HUES48 (cell line): Measurements from ENCODE around the gene PHPT1.
A peak's percentile ranks its signal among the peaks of the same experiment; 100 is the strongest.

ENCODE experiments used
- H3K27ac ChIP-seq: one replicate; pipeline ENCODE4 v1.7.0; 2013; ENCODE audit warnings: low read depth, low read length, inconsistent platforms
- H3K27me3 ChIP-seq: 2 replicates; pipeline ENCODE4 v1.6.1; 2013; ENCODE audit warnings: mild to moderate bottlenecking, low read length; ENCODE audit not compliant: control insufficient read depth, insufficient read depth
- H3K36me3 ChIP-seq: 2 replicates; pipeline ENCODE4 v1.6.1; 2013; ENCODE audit warnings: low read length; ENCODE audit not compliant: control insufficient read depth, insufficient read depth
- H3K4me1 ChIP-seq: 2 replicates; pipeline ENCODE4 v1.6.1; 2013; ENCODE audit warnings: mild to moderate bottlenecking, low read length; ENCODE audit not compliant: control insufficient read depth, insufficient read depth
- H3K4me3 ChIP-seq: 2 replicates; pipeline ENCODE4 v1.5.1; 2013; ENCODE audit warnings: mild to moderate bottlenecking, low read depth, low read length
- H3K9ac ChIP-seq: 2 replicates; pipeline ENCODE4 v1.6.1; 2013; ENCODE audit warnings: mild to moderate bottlenecking, low read depth, low read length, moderate library complexity
- H3K9me3 ChIP-seq: 2 replicates; pipeline ENCODE4 v1.6.1; 2013; ENCODE audit warnings: low read length; ENCODE audit not compliant: control insufficient read depth, insufficient read depth

PHPT1 gene

DNA sequence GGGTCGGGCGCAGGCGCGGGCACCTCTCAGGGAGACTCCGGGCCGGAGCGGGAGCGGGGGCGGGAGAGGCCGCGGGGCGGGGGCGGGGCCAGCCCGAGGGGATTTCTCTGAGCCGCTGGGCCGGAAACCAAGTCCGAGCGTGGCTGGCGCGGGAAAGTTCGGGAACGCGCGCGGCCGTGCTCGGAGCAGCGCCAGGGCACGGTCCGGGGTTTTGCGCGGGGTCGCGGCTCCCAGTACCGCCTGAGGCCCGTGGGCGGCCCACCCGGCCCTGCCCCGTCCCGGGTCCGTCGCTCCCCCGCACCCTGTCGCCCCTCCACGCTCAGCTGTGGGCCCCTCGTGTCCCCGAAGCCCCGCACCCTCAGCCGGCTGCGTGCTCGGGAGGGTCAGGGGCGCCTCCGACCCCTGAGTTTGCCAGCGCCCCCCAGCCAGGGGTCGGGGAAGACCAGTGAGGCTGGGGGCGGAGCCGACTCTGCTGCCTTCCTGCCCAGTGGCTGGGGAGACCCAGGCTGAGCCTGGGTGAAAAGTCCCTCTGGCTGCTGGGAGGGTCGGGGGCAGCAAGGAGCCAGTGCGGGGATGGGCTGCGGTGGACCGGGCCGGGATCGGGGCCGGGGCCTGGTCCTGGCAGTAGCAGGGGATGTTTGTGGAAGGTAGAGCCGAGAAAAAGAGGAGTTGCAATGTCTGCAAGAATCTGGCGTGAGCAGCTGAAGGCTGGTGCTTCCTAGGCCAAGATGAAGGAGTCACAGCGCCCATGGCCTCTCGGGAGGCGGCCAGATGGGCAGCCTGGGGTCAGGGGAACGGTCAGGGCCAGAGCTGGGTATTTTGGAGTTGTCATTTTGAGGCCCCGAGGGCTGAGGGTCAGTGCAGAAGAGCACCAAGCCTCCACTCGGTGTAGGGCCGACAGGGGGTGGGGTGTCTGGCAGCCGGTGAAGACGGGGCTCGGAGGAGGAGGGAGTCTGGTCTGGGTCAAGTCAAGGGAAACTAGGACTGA is 37.7 kb downstream of the PHPT1 start:
- Histone ChIP-seq H3K27ac (peak overlapping the region; percentile 61), H3K9me3 (no peaks in the 10 kb centered on the region), H3K4me1 (0 out of 2 replicates have a peak, but pooled peaks cover 4% of the 10 kb centered on the region), H3K4me3 (peak overlapping the region; percentile 83), H3K36me3 (peaks cover 12% of the 10 kb centered on the region; the same call in 1 of the 2 replicates), H3K27me3 (no peaks in the 10 kb centered on the region), H3K9ac (peak overlapping the region; percentile 65; the same call in 1 of the 2 replicates)

DNA sequence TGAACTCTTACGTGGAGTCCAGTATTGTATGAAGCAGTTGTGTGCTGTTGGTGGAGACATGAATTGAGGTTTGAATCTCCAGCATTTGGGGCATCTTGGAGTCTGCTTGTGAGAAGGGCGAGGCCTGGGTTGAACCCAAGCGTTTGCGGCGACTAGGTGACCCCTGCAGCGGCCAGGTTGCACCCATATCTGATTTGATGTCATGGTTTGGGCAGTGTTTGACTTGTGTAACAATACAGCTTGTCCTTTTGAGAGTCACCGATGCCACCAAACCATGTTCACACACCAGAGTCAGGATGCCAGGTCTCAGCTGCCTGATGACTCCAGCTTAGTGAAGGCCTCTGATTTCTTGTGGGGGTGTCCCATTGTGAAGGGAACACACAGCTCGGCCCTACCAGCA is 39.2 kb downstream of the PHPT1 start:
- Histone ChIP-seq H3K4me3 (no peak overlapping the region), H3K9ac (no peak overlapping the region), H3K27me3 (no peaks in the 10 kb centered on the region), H3K27ac (no peak overlapping the region), H3K9me3 (no peaks in the 10 kb centered on the region), H3K4me1 (0 out of 2 replicates have a peak, but pooled peaks cover 4% of the 10 kb centered on the region), H3K36me3 (peaks cover 18% of the 10 kb centered on the region)

DNA sequence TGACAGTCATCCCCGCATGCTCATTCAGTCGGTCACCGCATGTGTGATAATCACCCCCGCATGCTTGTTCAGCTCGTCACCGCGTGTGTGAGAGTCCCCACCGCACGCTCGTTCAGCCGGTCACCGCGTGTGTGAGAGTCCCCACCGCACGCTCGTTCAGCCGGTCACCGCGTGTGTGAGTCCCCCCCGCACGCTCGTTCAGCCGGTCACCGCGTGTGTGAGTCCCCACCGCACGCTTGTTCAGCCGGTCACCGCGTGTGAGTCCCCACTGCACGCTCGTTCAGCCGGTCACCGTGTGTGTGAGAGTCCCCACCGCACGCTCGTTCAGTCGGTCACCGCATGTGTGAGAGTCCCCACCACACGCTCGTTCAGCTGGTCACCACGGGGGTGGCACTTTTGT is 40.6 kb downstream of the PHPT1 start:
- H3K27ac ChIP-seq, result no peak overlapping the region
- H3K36me3 ChIP-seq, result peaks cover 26% of the 10 kb centered on the region
- no peak overlapping the region for H3K9ac ChIP-seq
- no peaks in the 10 kb centered on the region for H3K27me3 ChIP-seq
- H3K9me3 ChIP-seq, result no peaks in the 10 kb centered on the region
- no peak overlapping the region for H3K4me3 ChIP-seq
- 0 out of 2 replicates have a peak, but pooled peaks cover 4% of the 10 kb centered on the region for H3K4me1 ChIP-seq

DNA sequence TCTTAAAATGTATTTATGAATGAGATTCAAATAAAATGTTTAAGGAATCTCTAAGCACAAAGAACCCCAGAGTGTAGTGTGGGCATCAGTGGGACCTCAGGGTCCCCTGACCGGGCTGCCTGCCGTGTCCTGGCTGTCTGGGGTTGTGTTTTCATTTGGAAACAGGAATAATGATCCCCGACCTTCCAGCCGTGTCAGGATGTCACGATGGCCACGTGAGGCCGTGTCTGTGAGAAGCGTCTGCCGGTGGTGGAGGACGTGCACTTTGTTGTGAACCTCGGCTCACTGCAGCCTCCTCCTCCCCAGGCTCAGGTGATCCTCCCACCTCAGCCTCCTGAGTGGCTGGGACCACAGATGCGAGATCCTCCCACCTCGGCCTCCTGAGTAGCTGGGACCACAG is 41.5 kb downstream of the PHPT1 start:
- no peaks in the 10 kb centered on the region for H3K27me3 ChIP-seq
- H3K4me3 ChIP-seq, result no peak overlapping the region
- H3K27ac ChIP-seq, result no peak overlapping the region
- no peaks in the 10 kb centered on the region for H3K9me3 ChIP-seq
- peaks cover 31% of the 10 kb centered on the region for H3K36me3 ChIP-seq
- H3K9ac ChIP-seq, result no peak overlapping the region
- 0 out of 2 replicates have a peak, but pooled peaks cover 4% of the 10 kb centered on the region for H3K4me1 ChIP-seq

DNA sequence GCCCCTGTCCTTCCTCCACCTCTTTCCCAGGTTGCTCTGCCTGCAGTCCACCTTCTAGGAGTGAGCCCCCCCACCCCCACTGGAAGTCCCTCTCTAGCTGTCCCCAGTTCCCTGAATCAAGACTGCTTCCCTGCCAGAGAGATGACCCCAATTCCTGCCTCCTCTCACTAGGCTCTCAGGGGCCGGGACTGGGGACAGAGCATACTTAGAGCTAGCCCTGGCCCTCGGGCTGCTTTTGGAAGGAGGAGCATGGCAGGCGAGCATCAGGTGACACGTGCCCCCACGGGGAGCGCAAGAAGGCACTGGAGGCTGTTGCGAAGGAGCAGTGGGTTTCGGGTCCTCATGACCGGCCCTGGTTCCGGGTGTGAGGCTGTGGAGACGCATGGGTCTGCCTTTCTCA is 46.8 kb downstream of the PHPT1 start:
- Histone ChIP-seq H3K4me3 (no peak overlapping the region), H3K27me3 (no peaks in the 10 kb centered on the region), H3K9me3 (no peaks in the 10 kb centered on the region), H3K9ac (no peak overlapping the region), H3K27ac (no peak overlapping the region), H3K36me3 (peaks cover 47% of the 10 kb centered on the region), H3K4me1 (no peaks in the 10 kb centered on the region)

DNA sequence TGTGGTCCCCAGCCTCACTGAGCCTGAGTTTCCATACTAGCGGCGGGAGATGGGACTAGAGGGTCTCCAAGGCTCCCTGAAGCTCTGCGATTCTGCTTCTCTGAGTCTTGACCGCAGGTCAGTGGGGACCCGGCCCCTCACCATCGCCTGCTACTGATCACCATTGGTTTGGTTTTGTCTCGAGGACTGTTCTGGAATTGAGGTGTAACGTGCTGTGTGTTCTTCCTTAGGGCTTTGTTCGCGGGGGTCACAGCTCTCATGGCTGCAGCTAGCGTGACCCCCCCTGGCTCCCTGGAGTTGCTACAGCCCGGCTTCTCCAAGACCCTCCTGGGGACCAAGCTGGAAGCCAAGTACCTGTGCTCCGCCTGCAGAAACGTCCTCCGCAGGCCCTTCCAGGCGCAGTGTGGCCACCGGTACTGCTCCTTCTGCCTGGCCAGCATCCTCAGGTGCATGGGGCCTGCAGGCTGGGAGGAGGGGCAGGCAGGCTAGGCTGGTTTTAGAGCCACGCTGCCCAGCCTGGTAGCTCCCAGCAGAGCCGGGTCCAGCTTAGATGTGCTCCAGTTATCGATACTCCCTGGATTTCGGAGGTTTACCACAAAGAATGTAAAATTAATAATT is 49.4 kb downstream of the PHPT1 start:
- H3K27ac ChIP-seq, result no peak overlapping the region
- peaks cover 64% of the 10 kb centered on the region for H3K36me3 ChIP-seq
- no peaks in the 10 kb centered on the region for H3K27me3 ChIP-seq
- H3K9ac ChIP-seq, result no peak overlapping the region
- no peaks in the 10 kb centered on the region for H3K9me3 ChIP-seq
- H3K4me3 ChIP-seq, result no peak overlapping the region
- H3K4me1 ChIP-seq, result no peaks in the 10 kb centered on the region

DNA sequence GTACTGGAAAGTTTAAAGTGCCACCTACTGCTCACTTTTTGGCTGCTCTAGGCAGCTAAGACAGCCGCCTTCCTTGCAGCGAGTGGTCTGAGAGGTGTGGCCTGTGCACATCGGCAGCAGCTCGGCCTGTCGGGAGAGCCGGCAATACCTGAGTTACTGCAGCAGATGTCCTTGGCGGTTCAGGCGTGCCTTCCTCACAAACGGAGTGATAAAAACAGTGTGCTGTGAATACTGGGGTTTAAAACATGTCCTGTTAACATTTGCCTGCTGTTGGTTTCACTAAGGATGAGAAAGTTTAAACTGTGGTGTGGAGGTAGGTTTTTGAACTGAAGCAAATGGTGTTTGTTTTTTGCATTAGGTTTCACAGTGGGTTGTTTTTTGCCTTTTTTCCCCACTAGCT is 50.0 kb downstream of the PHPT1 start:
- Histone ChIP-seq H3K36me3 (peaks cover 68% of the 10 kb centered on the region), H3K4me3 (no peak overlapping the region), H3K27me3 (no peaks in the 10 kb centered on the region), H3K9ac (no peak overlapping the region), H3K9me3 (no peaks in the 10 kb centered on the region), H3K27ac (no peak overlapping the region), H3K4me1 (no peaks in the 10 kb centered on the region)

DNA sequence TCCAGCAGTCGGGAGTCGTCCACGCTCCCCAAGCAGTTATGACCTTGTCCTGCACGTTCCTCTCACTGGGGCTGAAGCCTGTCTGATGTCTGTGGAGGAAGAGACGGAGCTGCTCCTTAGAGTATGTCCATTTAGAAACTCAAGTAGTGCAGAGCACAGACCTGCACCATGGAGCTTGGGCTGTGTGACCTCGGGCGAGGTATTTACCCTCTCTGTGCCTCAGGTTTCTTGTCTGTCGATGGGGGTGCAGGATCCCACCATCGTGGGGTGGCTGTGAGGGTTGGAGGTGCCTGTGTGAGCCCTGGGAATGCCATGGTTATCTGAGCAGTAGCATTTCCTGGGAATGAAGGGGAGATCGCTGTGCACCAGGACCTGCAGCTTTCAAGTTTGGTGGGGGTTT is 51.3 kb downstream of the PHPT1 start:
- H3K9ac ChIP-seq, result no peak overlapping the region
- H3K27me3 ChIP-seq, result no peaks in the 10 kb centered on the region
- H3K4me3 ChIP-seq, result no peak overlapping the region
- no peak overlapping the region for H3K27ac ChIP-seq
- H3K9me3 ChIP-seq, result no peaks in the 10 kb centered on the region
- peaks cover 68% of the 10 kb centered on the region for H3K36me3 ChIP-seq
- H3K4me1 ChIP-seq, result no peaks in the 10 kb centered on the region
